ENCODE measurements around the gene RBBP9.
"Not testable (repeated sequence)": the region's sequence is repeated elsewhere in the genome, so short reads cannot be mapped to it uniquely, and the experiment has no call there.

Gene RBBP9

GRCh38 chr20:18506744-18507143 lies 9.7 kb upstream of the RBBP9 start:
- no peak for DNase-seq (ENCODE audit: low read depth in 1 of 2, low spot score in 1 of 2)

- DNase-seq (ENCODE audit: low read depth in 1 of 2, low spot score in 1 of 2): no peak
Measured at GRCh38 chr20:18504479-18505060, 7.5 kb upstream of the RBBP9 start.

GRCh38 chr20:18501672-18502071 lies 4.6 kb upstream of the RBBP9 start:
- not testable (repeated sequence) for DNase-seq (ENCODE audit: low read depth in 1 of 2, low spot score in 1 of 2)

GRCh38 chr20:18497603-18498002 lies 578 bp upstream of the RBBP9 start:
- DNase-seq (ENCODE audit: low read depth in 1 of 2, low spot score in 1 of 2): no peak

- no peak for DNase-seq (ENCODE audit: low read depth in 1 of 2, low spot score in 1 of 2)
Measured at GRCh38 chr20:18496042-18496441, 983 bp downstream of the RBBP9 start.

GRCh38 chr20:18488301-18488700 lies 8.7 kb downstream of the RBBP9 start:
- DNase-seq (ENCODE audit: low read depth in 1 of 2, low spot score in 1 of 2): no peak

- DNase-seq (ENCODE audit: low read depth in 1 of 2, low spot score in 1 of 2): no peak
Measured at GRCh38 chr20:18481596-18481995, 15.4 kb downstream of the RBBP9 start.

- no peak for DNase-seq (ENCODE audit: low read depth in 1 of 2, low spot score in 1 of 2)
Measured at GRCh38 chr20:18477821-18478220, 19.2 kb downstream of the RBBP9 start.

- DNase-seq (ENCODE audit: low read depth in 1 of 2, low spot score in 1 of 2): no peak
Measured at GRCh38 chr20:18477218-18477617, 19.8 kb downstream of the RBBP9 start.

- peak; percentile 84 to 88 for DNase-seq (ENCODE audit: low read depth in 1 of 2, low spot score in 1 of 2)
Measured at GRCh38 chr20:18466894-18467730, 29.9 kb downstream of the RBBP9 start, which contains the start of the genes DZANK1 and POLR3F. Gene DZANK1, minus strand, starts transcription at chr20:18467030. Its CDS starts 1,672 bp downstream, at chr20:18465358. Gene POLR3F, plus strand, starts transcription at chr20:18467390. Its CDS starts 117 bp downstream, at chr20:18467507.

- DNase-seq (ENCODE audit: low read depth in 1 of 2, low spot score in 1 of 2): no peak
Measured at GRCh38 chr20:18466574-18466893, 30.5 kb downstream of the RBBP9 start.

GRCh38 chr20:18465536-18466200 lies 31.4 kb downstream of the RBBP9 start:
- DNase-seq (ENCODE audit: low read depth in 1 of 2, low spot score in 1 of 2): no peak

GRCh38 chr20:18456600-18456999 lies 40.4 kb downstream of the RBBP9 start:
- no peak for DNase-seq (ENCODE audit: low read depth in 1 of 2, low spot score in 1 of 2)

- DNase-seq (ENCODE audit: low read depth in 1 of 2, low spot score in 1 of 2): no peak
Measured at GRCh38 chr20:18443886-18444285, 53.1 kb downstream of the RBBP9 start.

GRCh38 chr20:18440403-18440802 lies 56.6 kb downstream of the RBBP9 start:
- DNase-seq (ENCODE audit: low read depth in 1 of 2, low spot score in 1 of 2): no peak

GRCh38 chr20:18436847-18437246 lies 60.2 kb downstream of the RBBP9 start:
- no peak for DNase-seq (ENCODE audit: low read depth in 1 of 2, low spot score in 1 of 2)

All from stimulated activated CD4-positive, alpha-beta T cell treated with anti-CD3 and anti-CD28 coated beads, Interleukin-15, amount 100 ng/mL, for 1 hour (primary cell).